Transverse colon (tissue), 4 donors: ENCODE measurements around the gene MROH7. TPM values are rescaled to one million over a fixed set of nuclear protein-coding genes. Genes with fewer than 3 reads are reported as not detected.

ENCODE experiments used
- DNase-seq: peaks from one replicate; pipeline ENCODE4 v3.0.0-alpha.2; 2019
- H3K27ac ChIP-seq, 4 donors: fragments of 200-600 bp; sonication (generic); 2 replicates each; pipeline ENCODE4 v1.5.1; 2016 to 2018; ENCODE audit warnings: inconsistent platforms in 4 of 4
- H3K27me3 ChIP-seq: fragments of 200-600 bp; sonication (generic); 2 replicates; pipeline ENCODE4 v1.5.1; 2017; ENCODE audit warnings: inconsistent platforms
- H3K36me3 ChIP-seq, 4 donors: fragments of 200-600 bp; sonication (generic); 2 replicates each; pipeline ENCODE4 v1.5.1; 2017 to 2019; ENCODE audit warnings: inconsistent platforms in 4 of 4
- H3K4me1 ChIP-seq, 4 donors: fragments of 200-600 bp; sonication (generic); 2 replicates each; pipeline ENCODE4 v1.5.1; 2017 to 2020; ENCODE audit warnings: inconsistent platforms in 4 of 4
- H3K4me3 ChIP-seq, 4 donors: fragments of 200-600 bp; sonication (generic); 1 replicate in 1 of 4; 2 replicates in 3 of 4; pipeline versions ENCODE4 v1.5.1 to v1.6.1; 2017 to 2019; ENCODE audit warnings: inconsistent platforms in 4 of 4
- H3K9me3 ChIP-seq, 2 donors: fragments of 200-600 bp; sonication (generic); 2 replicates each; pipeline ENCODE4 v1.5.1; 2017 to 2019; ENCODE audit warnings: inconsistent platforms in 2 of 2
- CTCF ChIP-seq, 5 experiments: fragments of 200-600 bp in 3 of 5; fragments of 450-650 bp in 2 of 5; sonication (generic) in 3 of 5; IDR thresholded peaks; 1 replicate in 2 of 5; 2 replicates in 3 of 5; pipeline ENCODE4 v1.5.1; 2016 to 2017; ENCODE audit warnings: antibody characterized with exemption in 5 of 5, inconsistent platforms in 3 of 5, mild to moderate bottlenecking in 2 of 5, moderate library complexity in 1 of 5
- EP300 ChIP-seq: sonication (generic); formaldehyde crosslinking; IDR thresholded peaks from one replicate; pipeline ENCODE4 v1.6.1; 2017; ENCODE audit warnings: antibody characterized with exemption, low read depth
- POLR2A ChIP-seq: fragments of 450-650 bp; IDR thresholded peaks from one replicate; pipeline ENCODE4 v1.6.1; 2016; ENCODE audit warnings: antibody characterized with exemption, mild to moderate bottlenecking, moderate library complexity
- POLR2AphosphoS5 ChIP-seq, 3 donors: sonication (generic); formaldehyde crosslinking; IDR thresholded peaks; one replicate each; pipeline ENCODE4 v1.6.1; 2016; ENCODE audit warnings: antibody characterized with exemption in 3 of 3
- WGBS, 2 donors: methylation state at CpG; one replicate each; pipeline ENCODE4 v1.1.5; 2018; ENCODE audit warnings: low coverage in 1 of 2; 5-methylcytosine and 5-hydroxymethylcytosine counted together
- in situ Hi-C, 4 donors: fragments of 200-750 bp; cut with MboI; loops; one replicate each; pipeline versions ENCODE4 v1.15.0 to v1.15.1; 2017; ENCODE audit warnings: low sequenced_read_pairs in 3 of 4, low pct_ligation_motif_present in 1 of 4, low pct_unique_long_range_greater_than_20kb in 1 of 4
- intact Hi-C: fragments of 100-400 bp; cut with DNase I; formaldehyde crosslinking; loops from one replicate; pipeline ENCODE4 v1.15.1; 2023; ENCODE audit warnings: low total_unique reads
- total RNA-seq, 4 donors: library from RNA; depleted of rRNA; stranded (reverse); fragments of >200 nt; gene quantifications; one replicate each; pipeline ENCODE4 v1.1.0, GENCODE V29; 2016

The MROH7 gene
- total RNA-seq, 4 donors from 2014 or later, result 16.1 to 69.9 (median 30.5) TPM

GRCh38 chr1:54678776-54679643 is 37.4 kb downstream of the MROH7 start:
- no peaks in the 10 kb centered on the region for H3K36me3 ChIP-seq
- no peaks in the 10 kb centered on the region for H3K4me1 ChIP-seq
- intact Hi-C loops, result no loop called here

GRCh38 chr1:54679706-54680105 is 38.1 kb downstream of the MROH7 start:
- no peak overlapping the region for H3K4me3 ChIP-seq
- 87% methylated on average over 7 of the region's 7 CpGs; no CpG with 5 or more reads in 1 of the 2 donors for WGBS, 2 donors
- in situ Hi-C loops (loop anchor here in 1 of 4 donors (10.0 kb wide), 1 partner anchor 125 kb away; the partner anchor contains the start of gene TTC22), intact Hi-C loops (no loop called here)
- H3K36me3 ChIP-seq, result no peaks in the 10 kb centered on the region
- TF ChIP-seq CTCF (IDR thresholded peaks at IDR 0.05) (no peak), EP300 (no peak), POLR2AphosphoS5 (IDR thresholded peaks at IDR 0.05) (no peak), POLR2A (no peak)
- no peaks in the 10 kb centered on the region for H3K9me3 ChIP-seq
- no peaks in the 10 kb centered on the region for H3K4me1 ChIP-seq
- H3K27me3 ChIP-seq, result no peaks in the 10 kb centered on the region
- H3K27ac ChIP-seq, result no peak overlapping the region
- no peak for DNase-seq

More at GRCh38 chr1:54678776-54679643, 37.4 kb downstream of the MROH7 start:
- Histone ChIP-seq H3K9me3 (no peaks in the 10 kb centered on the region), H3K4me3 (no peak overlapping the region), H3K27ac (no peak overlapping the region), H3K27me3 (no peaks in the 10 kb centered on the region)
- in situ Hi-C loops, result loop anchor here in 1 of 4 donors (10.0 kb wide), 1 partner anchor 126 kb away; the partner anchor contains the start of gene TTC22
- WGBS, 2 donors, result 84% methylated on average over 17 of the region's 17 CpGs; no CpG with 5 or more reads in 1 of the 2 donors
- no peak for DNase-seq
- TF ChIP-seq POLR2A (no peak), POLR2AphosphoS5 (IDR thresholded peaks at IDR 0.05) (no peak), CTCF (IDR thresholded peaks at IDR 0.05) (no peak), EP300 (no peak)

- Histone ChIP-seq H3K4me3 (no peak overlapping the region), H3K4me1 (no peaks in the 10 kb centered on the region), H3K27me3 (no peaks in the 10 kb centered on the region), H3K36me3 (no peaks in the 10 kb centered on the region), H3K9me3 (no peaks in the 10 kb centered on the region), H3K27ac (no peak overlapping the region)
- in situ Hi-C loops, result no loop called here
- 79% methylated on average over 8 of the region's 8 CpGs; no CpG with 5 or more reads in 1 of the 2 donors for WGBS, 2 donors
- no peak for TF ChIP-seq EP300
- no peak for DNase-seq
- intact Hi-C loops, result no loop called here
Measured at GRCh38 chr1:54680387-54680786, 38.8 kb downstream of the MROH7 start.

GRCh38 chr1:54681358-54681757 is 39.8 kb downstream of the MROH7 start:
- no peak for TF ChIP-seq POLR2AphosphoS5 (IDR thresholded peaks at IDR 0.05)
- no peak for TF ChIP-seq EP300
- TF ChIP-seq POLR2A, result no peak
- no peak for TF ChIP-seq CTCF (IDR thresholded peaks at IDR 0.05)
- no peak for DNase-seq
- no peaks in the 10 kb centered on the region for H3K36me3 ChIP-seq
- H3K9me3 ChIP-seq, result no peaks in the 10 kb centered on the region
- no peak overlapping the region for H3K27ac ChIP-seq
- H3K4me3 ChIP-seq, result no peak overlapping the region
- in situ Hi-C loops (no loop called here), intact Hi-C loops (no loop called here)
- no peaks in the 10 kb centered on the region for H3K4me1 ChIP-seq
- no peaks in the 10 kb centered on the region for H3K27me3 ChIP-seq
